Right ventricle myocardium superior (tissue), 1 donor: ENCODE measurements around the gene KCNMB4. TPM values are rescaled to one million over a fixed set of nuclear protein-coding genes. Genes with fewer than 3 reads are reported as not detected.

ENCODE experiments used
- ATAC-seq: fragments of 200-7000 bp; cut with Tn5 transposase; one replicate; pipeline ENCODE4 v1.9.1; 2020; ENCODE audit warnings: mild to moderate bottlenecking; ENCODE audit not compliant: poor library complexity
- DNase-seq: peaks from one replicate; pipeline ENCODE4 v3.0.0-alpha.2; 2020
- intact Hi-C: fragments of 100-400 bp; cut with DNase I; formaldehyde crosslinking; loops from one replicate; pipeline ENCODE4 v1.11.2; 2022
- total RNA-seq: library from RNA; stranded (reverse); fragmentation: NEBNext Ultra II Directional; extraction: Animal tissue kit (Norgen Biotek cat#: 25700); gene quantifications from one replicate; pipeline ENCODE4 v1.2.1, GENCODE V29; 2021
- donor health status: DM: no; HTN: yes; CAD: no; lungs with severe emphysema.

KCNMB4 gene
- total RNA-seq, 1 donor from 2014 or later: 1.2 TPM

- no peak for ATAC-seq
- intact Hi-C loops: no loop called here
- no peak for DNase-seq
Observed at GRCh38 chr12:70469221-70469820, 103.2 kb downstream of the KCNMB4 start.

GRCh38 chr12:70482764-70483163 lies 116.7 kb downstream of the KCNMB4 start:
- DNase-seq (no peak), ATAC-seq (no peak)
- intact Hi-C loops: no loop called here

Other genes starting within 250 kb of the KCNMB4 start
- gene CNOT2, start 122.9 kb upstream of the KCNMB4 start, total RNA-seq: 35.6 TPM